Lower lobe of right lung (tissue), 2 donors: ENCODE results near the gene RNF43. TPM values are rescaled to one million over a fixed set of nuclear protein-coding genes. Genes with fewer than 3 reads are reported as not detected.
"Not testable (repeated sequence)": the region's sequence is repeated elsewhere in the genome, so short reads cannot be mapped to it uniquely, and the experiment has no call there.

Experiments used
- ATAC-seq, 2 donors: fragments of 200-7000 bp; cut with Tn5 transposase; one replicate each; pipeline ENCODE4 v1.9.1; 2020 to 2022; ENCODE audit warnings: mild to moderate bottlenecking in 2 of 2, moderate library complexity in 2 of 2
- DNase-seq: peaks from one replicate; pipeline ENCODE4 v3.0.0-alpha.2; 2020
- H3K27ac ChIP-seq: fragments of 200-600 bp; one replicate; pipeline ENCODE4 v1.8.0; 2022
- H3K27me3 ChIP-seq: fragments of 200-600 bp; one replicate; pipeline ENCODE4 v1.8.0; 2022; ENCODE audit warnings: low read depth
- H3K36me3 ChIP-seq: fragments of 200-600 bp; one replicate; pipeline ENCODE4 v1.8.0; 2022; ENCODE audit warnings: mild to moderate bottlenecking
- H3K4me1 ChIP-seq: fragments of 200-600 bp; one replicate; pipeline ENCODE4 v1.8.0; 2022
- H3K4me3 ChIP-seq: fragments of 200-600 bp; one replicate; pipeline ENCODE4 v1.8.0; 2022; ENCODE audit warnings: mild to moderate bottlenecking
- H3K9me3 ChIP-seq: fragments of 200-600 bp; one replicate; pipeline ENCODE4 v1.8.0; 2022
- intact Hi-C: fragments of 100-400 bp; cut with DNase I; formaldehyde crosslinking; loops from one replicate; pipeline ENCODE4 v1.11.0; 2022
- total RNA-seq: library from RNA; stranded (reverse); fragmentation: NEBNext Ultra II Directional; extraction: Animal tissue kit (Norgen Biotek cat#: 25700); gene quantifications from one replicate; pipeline ENCODE4 v1.2.1, GENCODE V29; 2021
- TF ChIP-seq, protein P1 (sequence below): fragments of 200-600 bp; IDR thresholded peaks from one replicate; pipeline ENCODE4 v1.8.0; 2022; ENCODE audit warnings: antibody characterized with exemption, mild to moderate bottlenecking
- donor health status: DM: no; HTN: yes; CAD: no; lungs with severe emphysema.

Gene RNF43
- total RNA-seq, 1 donor from 2014 or later, result 9.7 TPM

DNA sequence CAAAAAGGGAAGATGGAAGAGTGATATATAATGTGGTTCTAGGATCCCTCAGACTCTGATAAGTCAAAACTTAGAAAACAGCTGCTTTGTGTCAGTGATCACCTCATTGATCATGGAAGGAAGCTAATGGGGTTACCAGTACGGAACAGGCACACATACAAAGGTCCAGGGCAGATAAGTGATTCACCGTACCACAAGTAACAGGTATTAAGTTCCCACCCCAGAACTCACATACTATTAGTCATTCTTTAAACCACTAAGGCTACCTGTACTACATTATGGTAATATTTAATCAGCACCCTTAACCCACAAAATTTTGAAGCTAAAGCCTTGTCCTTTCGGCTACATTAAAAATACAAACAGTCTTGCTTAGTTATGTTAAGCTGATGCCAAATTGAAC is 17.4 kb downstream of the RNF43 start:
- no peaks in the 10 kb centered on the region for H3K36me3 ChIP-seq
- ATAC-seq (no peak), DNase-seq (no peak)
- TF ChIP-seq, protein P1, sequence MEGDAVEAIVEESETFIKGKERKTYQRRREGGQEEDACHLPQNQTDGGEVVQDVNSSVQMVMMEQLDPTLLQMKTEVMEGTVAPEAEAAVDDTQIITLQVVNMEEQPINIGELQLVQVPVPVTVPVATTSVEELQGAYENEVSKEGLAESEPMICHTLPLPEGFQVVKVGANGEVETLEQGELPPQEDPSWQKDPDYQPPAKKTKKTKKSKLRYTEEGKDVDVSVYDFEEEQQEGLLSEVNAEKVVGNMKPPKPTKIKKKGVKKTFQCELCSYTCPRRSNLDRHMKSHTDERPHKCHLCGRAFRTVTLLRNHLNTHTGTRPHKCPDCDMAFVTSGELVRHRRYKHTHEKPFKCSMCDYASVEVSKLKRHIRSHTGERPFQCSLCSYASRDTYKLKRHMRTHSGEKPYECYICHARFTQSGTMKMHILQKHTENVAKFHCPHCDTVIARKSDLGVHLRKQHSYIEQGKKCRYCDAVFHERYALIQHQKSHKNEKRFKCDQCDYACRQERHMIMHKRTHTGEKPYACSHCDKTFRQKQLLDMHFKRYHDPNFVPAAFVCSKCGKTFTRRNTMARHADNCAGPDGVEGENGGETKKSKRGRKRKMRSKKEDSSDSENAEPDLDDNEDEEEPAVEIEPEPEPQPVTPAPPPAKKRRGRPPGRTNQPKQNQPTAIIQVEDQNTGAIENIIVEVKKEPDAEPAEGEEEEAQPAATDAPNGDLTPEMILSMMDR, result no peak
- no peak overlapping the region for H3K27ac ChIP-seq
- H3K27me3 ChIP-seq, result no peaks in the 10 kb centered on the region
- H3K4me3 ChIP-seq, result no peak overlapping the region
- intact Hi-C loops, result no loop called here
- no peaks in the 10 kb centered on the region for H3K4me1 ChIP-seq
- H3K9me3 ChIP-seq, result no peaks in the 10 kb centered on the region

DNA sequence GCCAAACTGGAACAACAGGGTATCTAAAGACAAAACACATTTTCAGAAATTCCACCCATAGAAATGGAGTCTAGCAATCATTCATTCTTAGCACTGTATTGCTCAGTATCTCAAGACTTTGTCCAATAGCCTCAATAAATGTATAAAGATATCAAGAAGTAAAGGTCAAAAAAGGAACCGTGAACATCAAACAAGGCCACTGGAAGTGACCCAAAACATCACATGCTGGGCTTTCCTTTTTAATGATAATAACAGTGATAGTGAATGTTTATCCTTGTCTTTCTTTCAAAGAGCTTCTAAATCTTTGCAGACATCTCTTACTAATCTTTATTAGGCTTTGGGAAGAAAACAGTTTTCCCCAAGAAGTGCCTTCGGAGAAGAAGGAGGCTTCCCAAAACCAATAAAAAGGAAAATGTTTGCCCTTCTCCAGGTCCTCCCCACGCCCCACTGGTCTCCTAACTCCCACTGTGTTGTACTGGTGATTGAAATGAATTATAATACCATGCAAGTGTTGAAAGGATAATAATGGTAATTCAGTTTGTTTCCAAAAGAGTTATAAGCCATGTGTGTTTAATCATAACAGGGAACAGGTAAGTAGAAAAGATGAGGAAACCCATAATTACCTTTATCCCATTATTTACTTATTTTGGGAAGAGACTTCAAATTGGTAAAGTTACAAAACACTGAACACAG is 18.6 kb downstream of the RNF43 start:
- DNase-seq (no peak), ATAC-seq (no peak)
- H3K4me1 ChIP-seq, result no peaks in the 10 kb centered on the region
- TF ChIP-seq, protein P1, result no peak
- intact Hi-C loops, result no loop called here
- no peaks in the 10 kb centered on the region for H3K36me3 ChIP-seq
- H3K4me3 ChIP-seq, result no peak overlapping the region
- no peak overlapping the region for H3K27ac ChIP-seq
- H3K27me3 ChIP-seq, result no peaks in the 10 kb centered on the region
- no peaks in the 10 kb centered on the region for H3K9me3 ChIP-seq

- ATAC-seq, H3K4me1 ChIP-seq, H3K9me3 ChIP-seq, intact Hi-C loops, H3K36me3 ChIP-seq, DNase-seq, H3K27ac ChIP-seq, H3K27me3 ChIP-seq, H3K4me3 ChIP-seq: not testable (repeated sequence)
Measured at GRCh38 chr17:58397421-58397820, 19.9 kb downstream of the RNF43 start.

GRCh38 chr17:58396173-58396572 is 21.2 kb downstream of the RNF43 start:
- no peak for ATAC-seq
- intact Hi-C loops, result no loop called here

DNA sequence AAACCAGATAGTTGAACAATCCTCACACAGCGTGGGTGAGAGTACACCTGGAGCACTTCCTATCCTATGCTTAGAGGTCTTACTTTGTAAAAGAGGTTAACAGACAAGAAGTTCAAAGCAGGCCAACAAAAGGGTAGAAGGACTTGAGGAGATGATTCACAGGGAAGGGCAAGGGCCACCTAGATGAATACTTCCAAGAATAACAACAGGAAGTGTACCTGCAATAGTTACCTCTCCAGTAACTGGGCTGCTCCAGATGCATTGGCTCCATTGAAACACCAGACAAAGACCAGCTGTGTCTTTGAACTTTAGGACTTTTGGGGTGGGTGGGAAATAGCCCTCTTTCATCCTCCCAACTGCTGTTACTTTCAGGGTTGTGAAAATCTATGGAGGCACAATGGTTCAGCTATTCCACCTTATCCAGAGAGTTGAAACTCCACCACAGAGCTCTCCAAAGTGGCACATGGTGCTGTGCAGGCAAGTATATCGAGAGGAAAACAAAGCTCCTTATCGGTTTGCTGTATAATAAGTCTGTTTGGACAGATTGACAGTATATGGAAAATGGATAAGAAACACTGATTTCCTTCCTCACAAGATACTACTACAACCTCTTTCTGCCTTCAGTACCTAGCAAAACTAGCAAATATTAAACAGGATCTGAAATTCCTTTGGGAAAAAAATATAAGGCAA is 22.7 kb downstream of the RNF43 start:
- ATAC-seq, result no peak
- H3K9me3 ChIP-seq, result no peaks in the 10 kb centered on the region
- no peak overlapping the region for H3K27ac ChIP-seq
- TF ChIP-seq, protein P1, result no peak
- H3K27me3 ChIP-seq, result no peaks in the 10 kb centered on the region
- no peaks in the 10 kb centered on the region for H3K36me3 ChIP-seq
- DNase-seq, result no peak
- H3K4me3 ChIP-seq, result no peak overlapping the region
- intact Hi-C loops, result no loop called here
- H3K4me1 ChIP-seq, result peaks cover 12% of the 10 kb centered on the region

More at GRCh38 chr17:58396173-58396572, 21.2 kb downstream of the RNF43 start:
- no peaks in the 10 kb centered on the region for H3K36me3 ChIP-seq
- peaks cover 12% of the 10 kb centered on the region for H3K4me1 ChIP-seq
- H3K27me3 ChIP-seq, result no peaks in the 10 kb centered on the region
- no peak overlapping the region for H3K27ac ChIP-seq
- DNase-seq, result no peak
- H3K9me3 ChIP-seq, result no peaks in the 10 kb centered on the region
- H3K4me3 ChIP-seq, result no peak overlapping the region
- TF ChIP-seq, protein P1, result no peak
